Measurements from ENCODE around the gene PLN. TPM values are rescaled to one million over a fixed set of nuclear protein-coding genes. Genes with fewer than 3 reads are reported as not detected.

PLN gene
- total RNA-seq, 1 experiment from 2014 or later: not detected

- no peak for DNase-seq (ENCODE audit: low spot score)
- in situ Hi-C loops (cut with HindIII; ENCODE audit: low sequenced_read_pairs): no loop called here
These were observed 55.3 kb downstream of the PLN start for GRCh38 chr6:118603372-118603771.

- in situ Hi-C loops (cut with HindIII; ENCODE audit: low sequenced_read_pairs): no loop called here
- no peak for DNase-seq (ENCODE audit: low spot score)
These were observed 58.2 kb downstream of the PLN start for GRCh38 chr6:118606268-118606667.

GRCh38 chr6:118606858-118607257 is 58.8 kb downstream of the PLN start:
- no peak for DNase-seq (ENCODE audit: low spot score)
- in situ Hi-C loops (cut with HindIII; ENCODE audit: low sequenced_read_pairs): no loop called here

Other genes starting within 250 kb of the PLN start
- gene CEP85L, start 103.3 kb downstream of the PLN start, total RNA-seq (2014; rRNA removed; shearing (Covaris generic)): 0.88 and 0.92 TPM in 2 replicates

All from G401 (cell line).